Glomerular visceral epithelial cell (primary cell): ENCODE results near the gene MUC6.

Source experiments
- DNase-seq: peaks from one replicate; pipeline ENCODE4 v3.0.0-alpha.2; 2016; ENCODE audit errors: extremely low spot score

MUC6 gene

GRCh38 chr11:1051356-1052132 is 15.0 kb upstream of the MUC6 start:
- DNase-seq = no peak

- peak; percentile 78 for DNase-seq
Measured at GRCh38 chr11:1050581-1051355, 14.2 kb upstream of the MUC6 start.

- no peak for DNase-seq
Measured at GRCh38 chr11:1049911-1050580, 13.5 kb upstream of the MUC6 start.

DNA sequence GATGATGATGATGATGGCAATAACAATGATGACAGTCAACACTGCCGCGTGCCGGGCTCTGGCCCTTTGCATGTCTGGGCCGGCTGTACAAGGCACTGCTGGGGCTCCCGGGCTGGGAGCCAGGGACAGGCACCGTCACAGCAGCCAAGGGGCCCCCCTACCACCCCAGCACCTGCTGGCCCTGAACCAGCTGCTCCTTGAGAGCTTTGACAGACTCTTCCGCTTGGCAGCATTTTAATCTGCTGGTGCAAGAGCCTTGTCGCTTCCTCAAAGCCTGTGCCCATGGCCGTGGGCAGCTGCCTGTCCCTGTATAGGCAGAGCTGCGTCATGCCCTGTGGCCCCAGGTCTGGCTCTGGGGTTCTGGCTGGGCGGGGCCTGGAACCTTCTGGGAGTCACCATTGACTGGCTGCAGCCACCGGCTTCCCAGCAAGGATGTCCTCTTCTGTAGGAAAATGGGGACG is 12.9 kb upstream of the MUC6 start:
- DNase-seq = no peak

DNA sequence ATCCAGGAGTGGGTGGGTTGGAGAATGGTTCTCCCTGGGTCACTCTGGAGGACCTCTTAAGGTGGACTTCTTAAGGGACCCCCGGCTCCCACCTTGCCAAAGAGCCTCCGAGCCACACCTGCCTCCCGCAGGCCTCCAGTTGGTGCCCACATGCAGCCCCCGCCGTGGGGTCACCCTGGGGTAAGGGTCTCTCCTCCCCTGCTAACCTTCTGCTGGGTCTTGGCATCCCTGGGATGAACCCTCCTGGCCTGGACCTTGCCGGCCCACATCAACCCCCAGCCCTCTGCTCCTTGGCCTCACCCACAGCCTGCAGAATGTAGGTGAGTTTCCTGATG is 12.5 kb upstream of the MUC6 start:
- no peak for DNase-seq

DNA sequence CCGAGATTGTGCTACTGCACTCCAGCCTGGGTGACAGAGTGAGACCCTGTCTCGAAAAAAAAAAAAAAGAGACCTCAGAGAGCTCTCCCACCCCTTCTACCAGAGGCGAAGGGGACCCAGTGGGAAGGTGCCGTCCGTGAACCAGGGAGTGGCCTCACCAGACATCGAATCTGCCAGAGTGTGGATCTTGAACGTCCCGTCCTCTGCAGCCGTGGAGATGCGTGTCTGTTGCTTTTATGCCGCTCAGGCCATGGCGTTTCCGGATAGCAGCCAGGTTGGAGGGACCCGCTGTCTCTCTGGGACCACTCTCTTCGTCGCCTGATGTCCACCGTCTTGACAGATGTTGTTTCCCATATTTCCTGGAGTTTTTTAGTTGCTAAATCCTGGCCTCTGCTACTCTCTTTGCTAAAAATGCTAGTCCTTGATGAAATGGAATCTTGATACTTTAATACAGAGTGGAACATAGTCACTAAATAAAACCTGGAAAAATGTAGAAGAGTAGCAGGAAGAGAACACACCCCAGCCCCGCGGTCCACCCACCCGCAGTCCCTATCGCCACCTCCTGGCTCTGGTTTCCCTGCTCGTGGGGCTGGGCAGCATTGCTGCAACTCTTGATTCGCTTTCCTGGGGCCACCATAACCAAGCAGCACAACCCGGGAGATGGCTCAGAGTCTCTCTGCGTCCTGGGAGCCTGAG is 12.0 kb upstream of the MUC6 start:
- DNase-seq = no peak

DNA sequence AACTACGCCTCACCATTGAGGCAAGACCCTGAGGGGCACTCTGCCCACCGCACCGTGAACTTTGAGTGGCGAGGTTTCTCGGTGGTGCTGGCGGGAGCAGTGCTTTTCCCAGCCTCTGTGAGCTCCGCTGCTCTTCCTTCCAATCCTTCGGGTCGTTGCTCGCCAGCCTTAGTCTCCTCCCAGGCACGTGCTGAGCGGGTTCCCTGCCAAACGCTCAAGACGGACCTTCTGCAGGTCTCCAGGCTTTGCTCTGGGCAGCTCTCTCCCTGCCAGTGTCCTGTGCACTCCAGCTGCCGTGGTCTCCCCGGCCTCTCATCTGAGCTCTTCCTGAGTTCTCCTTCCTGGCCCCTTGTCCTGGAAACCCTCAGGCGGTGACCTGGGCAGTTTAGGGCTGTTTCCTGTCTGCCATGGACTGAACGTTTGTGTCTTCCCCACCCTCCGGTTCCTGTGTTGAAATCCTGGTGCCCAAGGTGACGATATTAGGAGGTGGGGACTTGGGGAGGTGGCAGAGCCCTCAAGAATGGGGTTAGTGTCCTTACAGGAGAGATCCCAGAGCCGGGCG is 11.2 kb upstream of the MUC6 start:
- no peak for DNase-seq

DNA sequence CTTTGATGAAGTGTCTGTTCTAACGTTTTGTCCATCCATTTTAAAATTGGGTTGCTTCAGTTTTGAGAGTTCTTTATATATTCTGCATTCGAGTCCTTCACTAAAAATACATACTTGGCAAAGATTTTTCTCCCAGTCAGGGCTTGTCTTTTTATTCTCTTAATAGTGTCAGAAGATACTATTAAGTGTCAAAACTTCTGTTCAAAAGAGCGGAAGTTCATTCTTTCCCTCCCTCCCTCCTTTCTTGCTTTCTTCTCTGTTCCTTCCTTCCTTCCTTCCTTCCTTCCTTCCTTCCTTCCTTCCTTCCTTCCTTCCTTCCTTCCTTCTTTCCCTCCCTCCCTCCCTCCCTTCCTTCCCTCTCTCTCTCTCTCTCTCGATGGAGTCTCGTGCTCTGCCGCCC is 7.6 kb upstream of the MUC6 start:
- DNase-seq = no peak

DNA sequence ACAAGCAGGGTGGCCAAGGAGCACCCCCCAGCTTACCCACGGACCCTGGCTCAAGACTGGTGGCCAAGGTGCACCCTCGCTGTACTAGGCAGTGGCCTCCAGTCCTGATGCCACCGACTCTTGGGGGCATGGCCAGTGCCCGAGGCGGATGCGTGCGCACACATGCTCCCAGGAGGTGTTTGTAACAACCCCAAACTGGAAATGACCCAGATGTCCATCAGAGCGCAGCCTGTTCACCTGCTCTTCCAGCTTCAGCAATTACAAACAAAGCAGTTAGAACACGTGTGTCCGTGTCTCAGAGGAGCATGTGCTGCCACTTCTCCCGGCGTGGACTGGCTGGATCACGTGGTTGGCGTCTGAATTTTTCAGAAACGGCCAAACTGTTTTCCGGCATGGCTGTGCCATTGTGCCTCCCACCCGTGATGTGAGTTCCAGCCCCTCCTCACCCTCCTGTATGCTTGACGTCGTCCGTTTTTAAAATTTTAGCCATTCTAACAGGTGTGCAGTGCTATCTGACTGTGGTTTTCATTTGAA is 7.1 kb upstream of the MUC6 start:
- DNase-seq = no peak

DNA sequence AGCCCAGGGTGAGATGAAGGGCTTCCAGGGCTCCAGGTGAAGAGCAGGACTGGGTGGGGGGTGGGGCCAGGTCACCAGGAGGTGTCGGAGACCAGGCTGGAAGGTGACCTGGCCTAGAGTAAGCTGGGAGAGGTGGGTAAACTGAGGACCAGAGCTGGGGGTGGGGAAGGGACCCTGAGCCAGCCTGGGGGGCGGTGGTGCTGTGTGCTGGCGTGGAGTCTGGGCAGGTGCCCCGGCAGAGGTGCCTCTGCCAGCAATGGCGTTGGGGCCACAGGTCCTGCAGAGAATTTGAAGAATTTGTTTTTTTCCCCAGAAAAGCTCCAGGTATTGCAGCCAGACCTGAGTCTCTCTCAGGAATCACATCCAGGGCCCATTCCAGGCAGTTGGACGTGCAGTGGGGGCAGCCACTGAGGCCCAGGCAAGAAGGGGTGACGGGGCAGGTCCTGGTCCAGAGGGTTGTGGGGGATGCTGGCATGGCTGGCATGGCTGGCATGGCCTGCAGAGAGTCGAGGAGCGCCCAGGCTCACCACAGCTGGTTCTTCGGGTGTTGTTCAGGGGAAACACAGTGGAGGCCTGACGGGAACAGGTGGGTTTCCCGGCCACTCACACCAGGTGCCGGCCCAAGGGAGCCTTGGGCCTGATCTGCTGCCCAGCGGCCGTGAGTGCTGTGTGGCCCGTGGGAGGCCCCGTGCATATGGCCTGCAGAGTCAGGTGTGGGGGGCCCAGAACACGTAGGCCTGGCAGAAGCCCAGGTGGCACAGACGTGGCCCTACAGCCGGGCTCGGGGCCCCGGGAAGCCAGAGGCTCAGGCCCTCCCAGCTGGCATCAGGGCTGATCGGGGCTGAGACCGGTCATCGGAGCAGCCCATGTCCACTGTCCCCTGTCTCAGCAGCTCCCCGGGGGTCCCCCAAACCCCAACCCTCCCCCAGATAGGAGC is 6.4 kb upstream of the MUC6 start:
- DNase-seq = no peak

GRCh38 chr11:1041936-1042608 is 5.6 kb upstream of the MUC6 start:
- DNase-seq = no peak

DNA sequence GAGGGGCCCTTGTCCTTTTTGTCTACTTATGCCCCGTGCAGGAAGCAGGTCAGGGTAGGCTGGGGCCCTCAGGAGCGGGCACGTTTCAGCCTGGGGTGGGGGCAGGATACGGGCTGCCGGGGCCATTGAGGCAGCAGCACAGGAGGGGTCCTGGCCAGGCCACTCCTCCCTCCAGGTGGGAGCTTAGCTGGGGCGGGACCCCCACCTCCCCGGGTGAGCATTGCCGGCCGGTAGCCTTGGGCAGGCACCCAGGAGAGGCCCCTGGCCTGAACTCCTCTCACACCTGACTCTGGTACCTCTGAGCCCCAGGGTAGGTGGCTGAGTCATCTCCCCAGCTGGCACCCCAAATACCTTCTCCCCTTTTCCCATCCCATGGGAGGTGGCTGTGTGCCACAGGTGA is 5.0 kb upstream of the MUC6 start:
- no peak for DNase-seq

GRCh38 chr11:1041149-1041467 is 4.6 kb upstream of the MUC6 start:
- no peak for DNase-seq

- no peak for DNase-seq
Measured at GRCh38 chr11:1040428-1041148, 4.1 kb upstream of the MUC6 start.

DNA sequence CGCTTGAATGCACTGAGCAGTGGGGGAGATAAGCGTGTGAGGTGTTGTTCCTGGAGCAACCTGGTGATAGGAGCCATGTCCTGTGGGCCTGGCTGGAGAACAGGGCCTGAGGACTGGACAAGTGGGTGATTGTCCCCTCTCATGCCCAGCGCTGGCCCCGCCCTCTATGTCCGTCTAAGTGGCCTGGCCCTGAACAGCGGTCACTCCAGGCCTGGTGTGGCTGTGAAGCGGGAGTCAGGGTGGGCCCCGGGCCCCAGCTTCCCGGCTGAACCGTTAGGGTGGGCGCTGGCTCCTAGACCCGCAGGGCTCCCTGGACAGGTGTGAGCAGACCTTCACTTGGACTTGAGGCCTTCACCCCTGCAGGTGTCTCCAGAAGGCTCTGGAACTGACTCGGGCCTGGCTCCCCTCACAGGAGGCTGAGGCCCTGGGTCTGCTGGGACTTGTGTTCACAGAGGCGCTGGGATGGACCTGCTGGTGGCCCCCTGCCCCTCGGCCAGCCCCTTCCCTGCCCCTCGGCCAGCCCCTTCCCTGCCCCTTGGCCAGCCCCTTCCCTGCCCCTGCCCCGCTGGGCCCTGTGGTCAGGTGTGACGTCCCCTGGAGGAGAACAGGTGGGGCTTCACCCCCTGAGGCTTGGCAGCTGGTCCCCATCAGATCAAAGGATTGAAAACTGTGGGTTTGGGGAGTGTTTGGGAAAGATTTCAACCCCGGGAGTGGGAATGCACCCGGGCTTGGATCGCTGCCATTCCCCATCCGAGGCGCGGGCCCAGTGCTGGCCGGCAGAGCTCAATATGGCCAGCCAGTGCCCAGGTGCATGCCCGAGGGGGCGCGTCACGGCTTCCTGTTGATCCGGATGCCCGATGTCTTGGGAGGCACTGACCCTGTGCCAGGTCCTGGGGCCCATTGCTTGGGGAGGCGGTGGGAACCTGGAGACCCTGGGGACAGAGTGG is 3.2 kb upstream of the MUC6 start:
- no peak for DNase-seq

DNA sequence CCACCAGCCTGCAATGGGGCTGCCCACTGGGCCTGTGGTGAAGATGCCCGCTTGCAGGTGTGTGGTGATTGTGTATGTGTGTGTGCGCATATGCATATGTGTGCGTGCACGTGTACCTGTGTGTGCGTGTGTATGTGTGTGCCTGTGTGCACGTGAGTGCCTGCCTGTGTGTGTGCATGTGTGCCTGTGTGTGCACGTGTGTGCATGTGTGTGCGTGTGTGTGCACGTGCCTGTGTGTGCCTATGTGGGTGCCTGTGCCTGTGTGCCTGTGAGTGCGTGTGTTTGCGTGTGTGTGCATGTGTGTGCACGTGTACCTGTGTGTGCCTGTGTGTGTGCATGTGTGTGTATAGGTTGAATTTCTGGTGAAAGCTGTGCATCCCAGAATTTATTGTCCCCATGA is 2.4 kb upstream of the MUC6 start:
- DNase-seq = no peak

DNA sequence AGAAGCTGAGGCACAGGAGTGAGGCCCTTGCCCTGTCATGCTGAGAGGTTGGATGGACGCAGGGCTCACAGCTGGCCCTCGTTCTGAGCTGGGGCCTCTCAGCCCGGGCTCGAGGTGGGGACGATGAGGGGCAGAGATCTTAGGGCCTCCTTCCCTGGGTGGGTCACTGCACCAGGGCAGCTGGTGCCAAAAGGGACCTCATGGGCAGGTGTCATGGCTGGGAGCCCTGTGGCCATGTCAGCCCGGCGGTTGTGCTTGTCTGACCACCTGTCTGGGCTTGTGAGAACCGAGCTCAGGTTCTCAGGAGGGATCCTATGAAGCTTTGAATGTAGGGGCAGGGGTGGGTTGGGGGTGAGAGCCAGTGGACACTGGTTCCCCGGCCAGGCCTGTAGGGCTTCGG is 1.8 kb upstream of the MUC6 start:
- DNase-seq = no peak

DNA sequence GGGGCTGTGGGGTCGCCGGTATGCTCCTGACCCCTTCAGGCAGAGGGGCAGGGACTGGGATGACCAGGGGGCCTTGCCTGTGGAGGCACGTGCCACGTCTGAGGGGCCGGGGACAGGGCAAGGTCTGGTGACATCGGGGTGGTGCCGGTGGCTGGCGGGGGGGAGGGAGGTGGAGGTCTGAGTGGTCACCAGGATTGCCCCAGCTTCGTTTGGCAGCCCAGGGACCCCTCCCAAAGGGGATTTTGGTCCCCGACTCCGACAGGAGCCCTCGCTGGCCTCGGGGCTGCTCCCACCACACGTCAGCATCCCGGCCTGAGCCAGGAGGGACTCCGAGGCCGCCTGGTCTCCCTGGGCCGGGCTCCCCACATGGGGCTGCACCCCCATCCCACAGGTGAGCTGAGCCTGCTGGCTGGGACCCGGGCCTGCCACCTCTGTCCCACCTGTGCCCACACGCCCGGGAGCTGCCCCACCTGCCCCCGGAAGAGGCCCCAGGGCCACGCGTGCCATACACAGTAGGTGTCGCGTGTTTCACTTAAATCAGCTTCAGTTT is 1.1 kb upstream of the MUC6 start:
- no peak for DNase-seq
